DND-41 (cell line): ENCODE measurements around the gene KCNMA1.

Experiments
- ATAC-seq: fragments of 200-7000 bp; cut with Tn5 transposase; 3 replicates; pipeline ENCODE4 v1.9.1; 2021; ENCODE audit warnings: low read depth; ENCODE audit not compliant: insufficient read depth
- DNase-seq: peaks from one replicate; pipeline ENCODE4 v3.0.0-alpha.2; 2020
- H2AFZ ChIP-seq: 2 replicates; pipeline ENCODE4 v1.6.0; 2012; ENCODE audit warnings: low read depth, low read length
- H3K27ac ChIP-seq: 2 replicates; pipeline ENCODE4 v1.5.1; 2012; ENCODE audit warnings: low read length, inconsistent platforms
- H3K27me3 ChIP-seq: fragments of 200-600 bp; sonication (generic); 2 replicates; pipeline ENCODE4 v1.6.0; 2012; ENCODE audit warnings: low read length, mild to moderate bottlenecking, inconsistent platforms; ENCODE audit not compliant: insufficient read depth, poor library complexity
- H3K36me3 ChIP-seq: 2 replicates; pipeline ENCODE4 v1.5.1; 2012; ENCODE audit warnings: low read length, inconsistent platforms; ENCODE audit not compliant: insufficient read depth
- H3K4me1 ChIP-seq: 2 replicates; pipeline ENCODE4 v1.5.1; 2012; ENCODE audit warnings: mild to moderate bottlenecking, low read length; ENCODE audit not compliant: insufficient read depth
- H3K4me2 ChIP-seq: 2 replicates; pipeline ENCODE4 v1.6.0; 2012; ENCODE audit warnings: mild to moderate bottlenecking, moderate library complexity, low read length, inconsistent platforms; ENCODE audit not compliant: insufficient read depth
- H3K4me3 ChIP-seq, 2 experiments: fragments of 200-600 bp in 1 of 2; shearing (Covaris generic) in 1 of 2; 2 replicates each; pipeline ENCODE4 v1.5.1; 2012 to 2016; ENCODE audit warnings: inconsistent platforms in 2 of 2, low read length in 2 of 2, mild to moderate bottlenecking in 2 of 2, low read depth in 1 of 2, moderate library complexity in 1 of 2
- H3K79me2 ChIP-seq: 2 replicates; pipeline ENCODE4 v1.6.0; 2012; ENCODE audit warnings: low read length, inconsistent platforms; ENCODE audit not compliant: insufficient read depth
- H3K9ac ChIP-seq: 2 replicates; pipeline ENCODE4 v1.6.0; 2012; ENCODE audit warnings: low read depth, mild to moderate bottlenecking, inconsistent platforms, low read length, moderate library complexity
- H3K9me3 ChIP-seq: 2 replicates; pipeline ENCODE4 v1.5.1; 2012; ENCODE audit warnings: low read length, moderate library complexity, mild to moderate bottlenecking, inconsistent platforms; ENCODE audit not compliant: insufficient read depth, severe bottlenecking
- H4K20me1 ChIP-seq: 2 replicates; pipeline ENCODE4 v1.6.0; 2012; ENCODE audit warnings: low read length; ENCODE audit not compliant: insufficient read depth
- CTCF ChIP-seq: IDR thresholded peaks from 2 replicates; pipeline ENCODE4 v1.5.1; 2012; ENCODE audit warnings: borderline replicate concordance, low read length, moderate library complexity, mild to moderate bottlenecking; ENCODE audit not compliant: poor library complexity, severe bottlenecking; ENCODE audit errors: extremely low read depth
- EZH2 ChIP-seq: IDR thresholded peaks from 3 replicates; pipeline ENCODE4 v1.6.1; 2012; ENCODE audit warnings: borderline replicate concordance, low read depth, mild to moderate bottlenecking, moderate library complexity, low read length, inconsistent platforms; ENCODE audit not compliant: severe bottlenecking

Gene KCNMA1

GRCh38 chr10:77253556-77254064, 384.0 kb downstream of the KCNMA1 start:
- H3K9me3 ChIP-seq: peaks cover 2% of the 10 kb centered on the region
- DNase-seq: no peak

GRCh38 chr10:77253147-77253545, 384.5 kb downstream of the KCNMA1 start:
- Histone ChIP-seq H3K4me3 (no peak overlapping the region), H3K79me2 (no peaks in the 10 kb centered on the region), H3K27me3 (no peaks in the 10 kb centered on the region), H3K27ac (no peak overlapping the region), H3K4me2 (no peak overlapping the region), H3K9ac (no peak overlapping the region), H2AFZ (no peak overlapping the region), H3K36me3 (no peaks in the 10 kb centered on the region), H3K9me3 (peaks cover 2% of the 10 kb centered on the region), H4K20me1 (no peaks in the 10 kb centered on the region), H3K4me1 (no peaks in the 10 kb centered on the region)
- TF ChIP-seq EZH2: no peak
- no peak for TF ChIP-seq CTCF
- ATAC-seq: no peak
- DNase-seq: no peak

More at GRCh38 chr10:77253556-77254064, 384.0 kb downstream of the KCNMA1 start:
- Histone ChIP-seq H4K20me1 (no peaks in the 10 kb centered on the region), H3K9ac (no peak overlapping the region), H3K36me3 (no peaks in the 10 kb centered on the region), H3K79me2 (no peaks in the 10 kb centered on the region), H3K27me3 (no peaks in the 10 kb centered on the region), H3K4me1 (no peaks in the 10 kb centered on the region), H3K4me3 (no peak overlapping the region), H3K27ac (no peak overlapping the region), H3K4me2 (no peak overlapping the region), H2AFZ (no peak overlapping the region)
- TF ChIP-seq CTCF (no peak), EZH2 (no peak)
- no peak for ATAC-seq

GRCh38 chr10:77252380-77253146, 385.0 kb downstream of the KCNMA1 start:
- no peaks in the 10 kb centered on the region for H3K4me1 ChIP-seq
- no peaks in the 10 kb centered on the region for H3K27me3 ChIP-seq
- no peak for ATAC-seq
- no peak overlapping the region for H3K4me2 ChIP-seq
- no peaks in the 10 kb centered on the region for H3K79me2 ChIP-seq
- H4K20me1 ChIP-seq: no peaks in the 10 kb centered on the region
- TF ChIP-seq CTCF: no peak
- TF ChIP-seq EZH2: no peak
- no peak overlapping the region for H3K27ac ChIP-seq
- no peak for DNase-seq
- no peak overlapping the region for H3K4me3 ChIP-seq
- no peak overlapping the region for H2AFZ ChIP-seq
- no peaks in the 10 kb centered on the region for H3K36me3 ChIP-seq
- H3K9ac ChIP-seq: no peak overlapping the region
- no peaks in the 10 kb centered on the region for H3K9me3 ChIP-seq
